NCI-H2196 treated with DMSO at 0.1 percent for 48 hours (cell line): Measurements from ENCODE around the gene GALNT1.

Experiments
- DNase-seq: peaks from one replicate; lab custom pipeline; 2025; ENCODE audit not compliant: unreplicated experiment; lab: John Stamatoyannopoulos, UW

The GALNT1 gene

DNA sequence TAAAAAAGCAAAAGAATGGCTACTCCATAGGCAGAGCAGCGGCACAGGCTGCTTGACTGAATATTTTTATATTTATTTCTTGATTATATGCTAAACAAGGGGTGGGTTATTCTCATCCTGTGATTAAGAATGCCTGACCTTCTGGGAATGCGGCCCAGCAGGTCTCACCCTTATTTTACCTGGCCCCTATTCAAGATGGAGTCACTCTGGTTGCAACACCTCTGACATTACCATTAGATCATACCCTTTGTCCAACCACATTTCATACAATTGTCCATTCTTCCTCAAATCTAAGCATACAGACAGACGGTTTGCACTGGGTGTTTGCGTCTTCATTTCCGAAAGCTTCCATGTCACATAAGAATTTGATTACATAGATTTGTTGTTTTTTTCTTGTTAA lies 168.2 kb downstream of the GALNT1 start:
- DNase-seq: no peak

DNA sequence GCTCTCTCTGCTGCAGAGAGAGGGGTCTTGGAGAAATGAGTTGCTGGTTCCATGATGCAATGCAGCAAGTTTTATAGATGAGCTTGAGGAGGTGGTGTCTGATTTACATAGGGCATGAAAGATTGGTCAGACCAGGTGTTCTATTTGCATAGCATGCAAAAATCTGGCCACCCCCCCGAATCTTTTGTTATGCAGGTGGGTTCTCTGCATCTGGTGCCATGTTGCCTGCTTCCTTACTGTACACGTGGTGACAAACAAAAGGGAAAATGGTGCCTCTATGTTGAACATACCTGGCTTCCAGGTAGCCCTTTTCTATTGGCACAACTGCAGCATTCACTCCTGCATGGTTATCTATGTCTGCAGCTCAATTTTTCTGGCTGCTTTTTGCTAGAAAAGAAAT lies 169.4 kb downstream of the GALNT1 start:
- DNase-seq: no peak

DNA sequence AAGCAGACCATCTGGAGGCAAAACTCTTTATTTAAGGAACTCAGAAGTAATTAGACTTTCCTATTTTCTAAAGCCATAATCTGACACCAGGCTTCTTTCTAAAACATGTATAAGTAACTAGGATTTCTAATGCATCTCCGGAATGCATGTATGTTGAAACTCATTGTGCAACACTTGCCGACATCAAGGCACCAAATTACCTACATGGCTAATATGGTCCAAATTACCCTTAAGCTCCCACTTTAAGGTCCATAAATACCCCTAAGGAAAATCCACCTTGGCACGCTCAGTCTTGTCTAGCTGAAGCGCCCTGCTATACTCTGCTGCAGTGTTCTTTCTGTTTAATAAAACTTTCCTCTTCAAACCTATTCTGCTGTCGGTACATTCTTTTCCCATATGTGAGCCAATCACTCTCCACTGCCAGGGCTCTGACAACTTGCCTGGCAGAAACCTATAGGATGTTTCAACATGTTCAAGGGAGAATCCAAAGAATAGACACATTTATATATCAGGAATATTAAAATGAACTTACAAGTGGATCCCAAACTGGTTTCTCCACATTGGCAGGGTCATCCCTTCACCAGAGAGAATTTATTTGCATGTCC lies 171.9 kb downstream of the GALNT1 start:
- no peak for DNase-seq

DNA sequence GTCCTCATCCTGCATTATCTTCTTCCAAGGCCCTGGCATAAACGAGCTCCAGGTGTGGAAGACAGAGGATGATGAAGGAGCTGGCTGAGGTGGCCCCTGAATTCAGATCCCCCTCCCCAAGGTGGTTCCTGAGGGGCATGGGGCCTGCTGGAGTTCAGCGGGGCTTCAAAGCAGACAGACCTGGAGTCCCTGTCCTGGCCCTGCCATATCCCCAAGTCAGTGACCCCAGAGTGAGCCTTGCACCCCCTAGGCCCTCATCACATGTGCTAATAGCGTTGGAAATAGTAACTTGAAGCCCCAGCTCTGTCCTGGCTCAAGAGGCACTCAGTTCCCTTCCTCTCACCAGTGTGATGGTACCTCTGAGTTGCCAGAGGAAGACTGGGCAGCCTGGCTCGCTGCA lies 172.9 kb downstream of the GALNT1 start:
- DNase-seq: no peak

DNA sequence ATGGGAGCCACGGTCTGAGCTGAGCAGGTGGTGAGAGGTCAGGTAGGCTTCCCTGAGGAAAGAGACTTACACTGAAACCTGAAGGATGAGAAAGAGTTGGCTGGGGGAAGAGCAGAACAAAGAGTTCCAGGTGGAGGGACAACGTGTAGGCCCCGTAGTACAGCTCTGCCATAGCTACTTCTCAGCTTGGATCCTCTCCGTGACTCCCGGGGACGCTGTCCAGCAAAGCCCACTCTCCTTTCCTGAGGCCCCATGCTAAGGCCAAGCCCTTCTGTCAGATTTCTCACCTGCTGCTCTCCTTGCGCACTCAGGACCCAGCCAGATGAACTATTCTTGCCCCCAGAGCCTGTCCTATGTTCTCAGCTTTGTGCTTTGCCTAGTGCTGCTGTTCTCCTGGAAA lies 173.8 kb downstream of the GALNT1 start:
- no peak for DNase-seq

DNA sequence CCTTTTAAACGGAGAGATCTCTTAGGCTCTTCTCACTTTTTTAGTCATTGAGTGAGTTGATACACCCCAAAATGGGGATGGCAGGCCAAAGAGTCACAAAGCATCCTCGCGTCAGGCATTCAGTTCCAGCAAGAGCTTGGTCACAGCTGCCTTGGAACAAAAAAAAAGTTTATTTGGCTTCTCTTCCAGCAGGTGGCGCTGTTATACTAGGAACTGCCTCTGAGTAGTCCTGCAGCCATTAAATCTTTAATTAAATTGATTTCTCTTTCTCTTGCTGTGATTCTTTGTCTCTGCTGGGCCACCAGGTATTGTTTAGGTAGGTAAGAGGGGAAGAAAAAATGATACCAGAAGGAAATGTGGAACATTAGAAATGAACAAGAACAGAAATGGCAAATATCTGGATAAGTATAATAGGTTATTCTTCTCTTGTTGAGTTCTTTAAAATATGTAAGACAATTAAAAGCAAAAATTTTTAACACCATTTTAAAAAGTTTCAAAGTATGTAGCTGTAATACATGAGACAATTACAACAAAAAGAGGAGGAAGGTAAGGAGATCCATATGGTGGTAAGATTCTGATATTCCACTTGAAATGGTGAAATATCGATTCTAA lies 175.1 kb downstream of the GALNT1 start:
- peak; percentile 29 for DNase-seq
